Stimulated activated CD8-positive, alpha-beta memory T cell treated with anti-CD3 and anti-CD28 coated beads, Interleukin-15, amount 100 ng/mL, for 4 hours (primary cell): ENCODE results near the gene ISG20L2.

Experiments
- DNase-seq, 2 donors: peaks; one replicate each; pipeline ENCODE4 v3.0.0-alpha.2; 2020; ENCODE audit warnings: low read depth in 2 of 2

The ISG20L2 gene

GRCh38 chr1:156754219-156754618, 25.7 kb upstream of the ISG20L2 start:
- no peak for DNase-seq

GRCh38 chr1:156752843-156753482, 24.4 kb upstream of the ISG20L2 start:
- DNase-seq, result no peak

- peak; percentile 96 for DNase-seq
Observed at GRCh38 chr1:156751757-156752481, 23.4 kb upstream of the ISG20L2 start.

- no peak for DNase-seq
Observed at GRCh38 chr1:156751451-156751756, 22.8 kb upstream of the ISG20L2 start, which contains the start of gene HDGF. HDGF (minus strand) TSS chr1:156751675; CDS start chr1:156751429, 246 bp downstream.

- no peak for DNase-seq
Observed at GRCh38 chr1:156750711-156751450, 22.3 kb upstream of the ISG20L2 start.

- no peak for DNase-seq
Observed at GRCh38 chr1:156750191-156750672, 21.7 kb upstream of the ISG20L2 start.

- DNase-seq, result no peak
Observed at GRCh38 chr1:156749419-156750118, 21.0 kb upstream of the ISG20L2 start.

- no peak for DNase-seq
Observed at GRCh38 chr1:156748670-156749418, 20.3 kb upstream of the ISG20L2 start.

- DNase-seq, result no peak
Observed at GRCh38 chr1:156747742-156748669, 19.4 kb upstream of the ISG20L2 start.

GRCh38 chr1:156746728-156747631, 18.4 kb upstream of the ISG20L2 start:
- DNase-seq, result peak in 1 of 2 donors; percentile 42

- DNase-seq, result no peak
Observed at GRCh38 chr1:156746406-156746727, 17.8 kb upstream of the ISG20L2 start.

GRCh38 chr1:156745881-156746280, 17.3 kb upstream of the ISG20L2 start:
- DNase-seq, result no peak

- DNase-seq, result no peak
Observed at GRCh38 chr1:156744786-156745419, 16.3 kb upstream of the ISG20L2 start.

GRCh38 chr1:156744344-156744743, 15.8 kb upstream of the ISG20L2 start:
- DNase-seq, result no peak

- no peak for DNase-seq
Observed at GRCh38 chr1:156743367-156744302, 15.1 kb upstream of the ISG20L2 start.

- no peak for DNase-seq
Observed at GRCh38 chr1:156742801-156743200, 14.2 kb upstream of the ISG20L2 start.

GRCh38 chr1:156742017-156742416, 13.5 kb upstream of the ISG20L2 start:
- DNase-seq, result no peak
